ENCODE results near the gene CD6.
"Not testable (repeated sequence)": the region's sequence is repeated elsewhere in the genome, so short reads cannot be mapped to it uniquely, and the experiment has no call there.

CD6 gene

GRCh38 chr11:61049063-61049377, 77.5 kb downstream of the CD6 start:
- in situ Hi-C loops (cut with MboI; ENCODE audit: low sequenced_read_pairs) = no loop called here

DNA sequence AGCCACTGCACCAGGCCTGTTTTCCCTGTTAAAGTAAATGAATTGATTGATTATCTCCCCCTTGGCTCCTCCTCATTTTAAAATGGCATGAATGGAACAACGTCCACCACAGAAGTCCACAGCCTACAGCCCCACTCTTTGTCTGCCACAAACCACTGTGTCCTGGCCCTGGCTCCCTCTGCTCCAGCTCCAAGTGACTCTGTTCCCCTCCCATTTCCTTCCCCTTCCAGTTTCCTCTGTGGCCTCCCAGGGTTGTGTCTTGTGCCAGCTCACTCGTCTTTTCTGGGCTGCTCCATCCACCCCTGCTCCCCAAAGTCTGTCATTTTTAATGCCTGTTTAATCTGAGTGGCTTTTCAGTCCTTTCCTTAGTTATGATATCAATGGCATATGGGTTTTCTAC, 78.4 kb downstream of the CD6 start:
- in situ Hi-C loops (cut with MboI; ENCODE audit: low sequenced_read_pairs) = no loop called here

GRCh38 chr11:61052182-61052972, 80.9 kb downstream of the CD6 start:
- in situ Hi-C loops (cut with MboI; ENCODE audit: low sequenced_read_pairs) = no loop called here

- in situ Hi-C loops (cut with MboI; ENCODE audit: low sequenced_read_pairs) = no loop called here
Measured at GRCh38 chr11:61053191-61053590, 81.7 kb downstream of the CD6 start.

GRCh38 chr11:61054513-61054912, 83.0 kb downstream of the CD6 start:
- in situ Hi-C loops (cut with MboI; ENCODE audit: low sequenced_read_pairs) = no loop called here

- in situ Hi-C loops (cut with MboI; ENCODE audit: low sequenced_read_pairs) = no loop called here
Measured at GRCh38 chr11:61054927-61055562, 83.6 kb downstream of the CD6 start.

DNA sequence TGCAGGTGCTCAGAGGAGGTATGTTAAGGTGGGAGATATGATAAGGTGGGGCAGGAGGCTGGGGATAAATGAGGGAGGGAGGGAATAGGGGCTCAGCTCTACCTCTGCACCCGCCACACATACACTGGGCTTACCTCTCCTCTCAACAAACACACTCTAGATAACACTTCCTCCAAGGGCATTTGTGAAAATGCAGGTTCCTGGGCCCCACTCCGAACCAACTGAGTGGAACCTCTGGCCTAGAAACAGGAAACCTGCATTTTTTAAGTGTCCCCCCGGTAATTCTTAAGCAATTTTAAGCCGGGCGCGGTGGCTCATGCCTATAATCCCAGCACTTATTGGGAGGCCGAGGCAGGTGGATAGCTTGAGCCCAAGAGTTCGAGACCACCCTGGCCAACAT, 84.3 kb downstream of the CD6 start:
- in situ Hi-C loops (cut with MboI; ENCODE audit: low sequenced_read_pairs) = no loop called here

- in situ Hi-C loops (cut with MboI; ENCODE audit: low sequenced_read_pairs) = no loop called here
Measured at GRCh38 chr11:61056571-61056970, 85.1 kb downstream of the CD6 start.

- in situ Hi-C loops (cut with MboI; ENCODE audit: low sequenced_read_pairs) = no loop called here
Measured at GRCh38 chr11:61056981-61057380, 85.5 kb downstream of the CD6 start.

DNA sequence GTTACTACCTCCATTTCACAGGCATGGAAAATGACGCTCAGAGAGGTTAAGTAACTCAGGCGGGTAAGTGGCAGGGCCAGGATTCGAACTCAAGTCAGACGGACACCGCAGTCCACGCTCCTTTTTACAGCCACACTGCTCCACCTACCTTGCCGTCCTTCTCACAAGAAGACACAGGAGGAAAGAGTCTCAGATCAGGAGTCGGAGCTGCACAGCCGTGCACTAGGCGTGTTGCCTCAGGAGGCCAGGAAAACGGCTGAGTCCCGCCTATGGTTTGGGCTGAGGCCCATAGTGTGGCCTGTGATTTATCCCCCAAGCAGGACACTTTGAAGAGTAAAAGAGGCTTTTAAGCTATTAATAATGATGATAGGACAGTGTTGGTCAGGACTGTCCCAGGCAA, 86.1 kb downstream of the CD6 start:
- in situ Hi-C loops (cut with MboI; ENCODE audit: low sequenced_read_pairs) = no loop called here

DNA sequence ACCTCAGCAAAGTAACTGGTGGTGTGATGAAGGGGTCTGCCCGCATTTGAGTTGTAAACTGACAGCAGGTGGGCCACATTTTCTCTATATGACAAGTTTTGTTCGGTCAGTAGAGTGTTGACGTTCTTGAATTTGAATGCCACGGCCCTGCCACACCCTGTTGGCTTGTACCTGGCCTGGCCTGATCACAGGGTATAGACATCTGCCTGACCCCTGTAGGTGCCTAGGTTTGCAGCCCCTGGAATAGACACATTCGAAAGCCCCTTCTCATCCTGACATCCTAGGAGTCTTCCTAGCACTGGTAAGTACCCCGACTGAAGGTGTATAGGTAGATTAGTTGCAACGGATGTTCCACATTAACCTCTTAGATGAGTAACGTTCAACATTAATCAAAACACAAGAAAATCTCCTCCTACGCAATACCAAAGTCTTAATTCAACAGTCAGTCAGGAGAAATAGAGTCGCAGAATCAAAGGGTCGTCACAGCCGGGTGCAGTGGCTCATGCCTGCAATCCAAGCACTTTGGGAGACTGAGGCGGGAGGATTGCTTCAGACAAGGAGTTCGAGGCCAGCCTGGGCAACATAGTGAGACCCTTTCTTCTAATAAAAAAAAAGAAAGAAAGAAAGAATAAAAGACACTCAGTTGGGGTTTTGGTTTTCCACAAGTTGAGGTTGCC, 87.2 kb downstream of the CD6 start:
- in situ Hi-C loops (cut with MboI; ENCODE audit: low sequenced_read_pairs) = no loop called here

DNA sequence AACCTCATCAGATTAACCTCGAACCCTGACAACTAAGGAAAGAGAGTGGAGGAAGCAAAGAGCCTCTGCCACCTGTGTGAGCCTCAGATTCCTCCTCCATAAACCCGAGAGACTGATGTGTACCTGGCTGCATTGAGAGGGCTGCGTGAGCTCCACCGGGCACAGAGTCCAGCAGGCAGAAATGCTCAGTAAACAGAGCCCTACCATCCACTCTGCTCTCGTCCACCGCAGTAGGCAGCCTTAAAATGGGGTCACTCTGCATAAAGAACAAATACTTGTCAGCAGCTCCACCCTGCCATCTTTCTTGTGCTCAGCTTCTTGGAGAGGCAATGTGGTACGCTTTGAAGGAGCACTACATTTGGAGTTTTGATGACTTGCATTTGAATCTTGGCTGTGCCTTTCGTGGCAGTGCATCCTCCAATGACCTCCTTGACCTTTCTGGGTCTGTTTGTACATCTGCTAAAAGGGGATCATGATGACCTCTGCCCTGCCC, 87.8 kb downstream of the CD6 start:
- in situ Hi-C loops (cut with MboI; ENCODE audit: low sequenced_read_pairs) = no loop called here

DNA sequence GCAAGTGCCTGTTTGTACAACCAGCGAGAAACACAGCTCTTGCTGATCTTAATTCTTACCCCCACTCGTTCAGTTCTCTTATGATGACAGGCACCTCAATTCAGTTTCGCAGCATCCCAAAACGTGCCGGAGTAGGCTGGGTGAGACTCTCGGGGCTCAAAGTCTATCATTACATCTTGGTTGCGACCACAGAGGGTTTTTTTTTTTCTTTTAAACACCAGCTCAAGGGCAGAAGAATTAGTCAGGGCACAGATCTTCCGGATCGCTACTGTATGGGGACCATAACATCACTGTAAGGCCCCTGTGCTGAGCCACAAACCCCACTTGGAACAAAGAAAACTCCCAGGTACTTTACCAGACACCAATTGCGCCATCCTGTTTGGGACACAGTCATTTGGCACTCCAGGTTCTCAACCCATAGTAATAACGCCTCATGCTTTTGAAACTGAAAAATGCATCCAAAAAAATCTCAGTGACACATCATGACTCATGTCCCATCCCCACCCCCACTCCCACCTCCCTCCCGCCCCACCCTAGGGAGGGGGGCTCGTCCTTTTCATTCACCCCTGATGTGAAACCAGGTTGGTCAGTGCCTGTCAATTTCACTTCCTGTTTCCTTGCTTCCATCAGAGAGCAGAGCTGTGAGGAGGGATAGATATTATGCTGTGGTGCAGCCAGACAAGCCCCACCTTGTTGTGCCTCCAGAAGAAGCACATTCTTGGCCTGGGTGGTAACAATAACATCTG, 89.8 kb downstream of the CD6 start:
- in situ Hi-C loops (cut with MboI; ENCODE audit: low sequenced_read_pairs) = no loop called here

DNA sequence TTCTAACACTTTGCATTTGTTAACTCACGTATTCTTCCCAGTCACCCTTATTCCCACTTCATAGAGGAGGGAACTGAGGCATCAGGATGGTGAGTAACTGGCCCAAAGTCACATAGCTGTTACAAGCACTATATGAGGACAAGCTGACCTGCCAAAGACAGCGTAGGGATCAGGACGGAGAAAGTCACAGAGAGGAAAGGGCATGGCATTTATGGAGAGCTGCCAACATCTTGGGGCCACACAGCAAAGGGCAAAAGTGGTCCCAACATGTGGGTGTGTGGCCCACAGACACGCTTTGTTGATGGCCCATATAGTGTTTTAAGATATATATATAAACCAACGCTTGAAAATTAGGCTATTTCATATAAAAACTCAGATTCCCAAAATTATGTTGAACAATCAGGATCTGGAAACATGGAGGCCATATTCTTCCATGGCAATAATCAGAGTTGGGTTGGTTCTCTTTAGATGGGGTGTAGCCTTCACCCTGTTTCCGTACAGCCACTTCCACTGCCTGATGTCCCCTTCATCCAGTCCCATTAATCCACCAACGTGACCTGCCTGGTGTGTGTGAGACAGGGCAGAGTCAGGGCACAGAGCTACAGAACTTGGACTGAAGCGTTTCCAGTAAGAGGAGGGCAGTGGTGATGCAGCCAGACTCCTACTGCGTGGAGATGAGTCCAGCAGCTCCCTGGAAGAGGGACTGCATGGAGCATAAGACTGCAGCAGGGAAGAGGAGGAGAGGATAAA, 90.9 kb downstream of the CD6 start:
- in situ Hi-C loops (cut with MboI; ENCODE audit: low sequenced_read_pairs) = no loop called here

DNA sequence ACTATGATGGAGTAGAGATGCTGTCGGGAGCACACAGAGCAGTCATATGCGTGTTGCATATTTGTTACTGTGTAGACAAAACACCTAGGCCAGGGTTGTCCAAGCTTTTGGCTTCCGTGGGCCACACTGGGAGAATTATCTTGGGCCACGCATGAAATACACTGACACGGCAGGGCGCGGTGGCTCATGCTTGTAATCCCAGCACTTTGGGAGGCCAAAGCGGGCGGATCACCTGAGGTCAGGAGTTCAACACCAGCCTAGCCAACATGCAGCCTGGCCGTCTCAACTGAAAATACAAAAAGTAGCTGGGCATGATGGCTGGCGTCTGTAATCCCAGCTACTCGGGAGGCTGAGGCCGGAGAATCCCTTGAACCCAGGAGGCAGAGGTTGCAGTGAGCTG, 93.8 kb downstream of the CD6 start:
- in situ Hi-C loops (cut with MboI; ENCODE audit: low sequenced_read_pairs) = not testable (repeated sequence)

DNA sequence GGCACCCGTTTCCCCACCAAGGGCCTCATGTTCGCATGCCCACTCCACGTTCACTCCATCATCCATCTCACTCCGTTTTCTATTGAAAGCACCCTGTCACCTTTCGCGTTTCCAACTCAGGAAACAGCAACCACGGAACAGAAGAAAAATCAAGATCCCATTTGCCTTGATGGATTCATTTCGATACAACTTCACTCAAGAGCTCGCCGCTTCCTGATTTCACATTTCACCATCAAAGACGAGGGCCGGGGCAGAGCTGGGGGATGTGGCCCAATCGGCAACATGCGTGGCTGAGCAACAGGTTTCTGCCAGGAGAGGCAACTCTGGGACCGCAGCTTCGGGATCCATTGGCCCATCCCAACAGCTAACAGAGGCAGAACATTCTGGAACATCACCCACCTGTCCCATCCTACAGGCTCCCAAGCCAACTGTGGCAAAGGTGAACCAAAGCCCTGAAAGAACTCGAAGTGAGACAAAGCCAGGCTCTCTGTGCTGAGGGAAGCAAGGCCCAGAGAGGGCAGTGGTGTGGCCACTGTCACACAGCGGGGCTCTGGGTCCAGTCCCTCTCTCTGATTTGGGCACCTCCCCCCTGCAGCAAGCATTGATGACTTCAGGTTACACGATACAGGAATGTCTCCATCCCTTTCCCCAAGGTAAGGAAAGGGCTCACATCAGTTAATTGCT, 94.6 kb downstream of the CD6 start:
- in situ Hi-C loops (cut with MboI; ENCODE audit: low sequenced_read_pairs) = no loop called here

DNA sequence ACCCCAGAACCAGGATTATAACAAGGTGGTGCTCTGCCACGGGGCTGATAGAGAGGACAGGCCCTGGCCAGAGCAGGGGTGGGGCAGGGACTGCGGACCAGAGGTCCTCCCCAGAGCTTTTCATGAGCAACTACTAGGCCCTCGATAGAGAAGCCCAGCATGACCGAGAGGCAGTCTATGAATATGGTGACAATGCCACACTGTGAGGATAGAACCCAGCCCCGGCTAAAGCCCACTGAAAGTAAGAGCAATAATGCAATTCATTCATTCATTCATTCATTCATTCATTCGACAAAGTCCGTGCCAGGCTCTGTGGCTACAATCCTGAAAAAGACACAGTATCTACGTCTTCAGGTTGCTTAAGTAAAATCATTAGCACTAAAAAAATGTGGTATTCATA, 95.2 kb downstream of the CD6 start:
- in situ Hi-C loops (cut with MboI; ENCODE audit: low sequenced_read_pairs) = no loop called here

- in situ Hi-C loops (cut with MboI; ENCODE audit: low sequenced_read_pairs) = no loop called here
Measured at GRCh38 chr11:61067782-61068446, 96.4 kb downstream of the CD6 start.

GRCh38 chr11:61068581-61068980, 97.1 kb downstream of the CD6 start:
- in situ Hi-C loops (cut with MboI; ENCODE audit: low sequenced_read_pairs) = no loop called here

- in situ Hi-C loops (cut with MboI; ENCODE audit: low sequenced_read_pairs) = no loop called here
Measured at GRCh38 chr11:61069427-61069826, 97.9 kb downstream of the CD6 start.
